H1 (cell line): ENCODE results near the gene FA2H. TPM values are rescaled to one million over a fixed set of nuclear protein-coding genes. Genes with fewer than 3 reads are reported as not detected.

Experiments used
- CEBPB ChIP-seq: IDR thresholded peaks from 2 replicates; pipeline ENCODE4 v1.6.1; 2012; ENCODE audit warnings: low read depth, low read length
- HDAC2 ChIP-seq, 2 experiments: fragments of 300-600 bp in 1 of 2; sonication (generic) in 1 of 2; IDR thresholded peaks; 2 replicates each; pipeline ENCODE4 v1.6.1; 2011 to 2012; ENCODE audit warnings: low read depth in 2 of 2, low read length in 2 of 2, mild to moderate bottlenecking in 2 of 2, moderate library complexity in 2 of 2, borderline replicate concordance in 1 of 2, inconsistent platforms in 1 of 2
- POU5F1 ChIP-seq: IDR thresholded peaks from 2 replicates; pipeline ENCODE4 v1.6.1; 2011; ENCODE audit warnings: low read depth, mild to moderate bottlenecking, low read length, moderate library complexity
- RBBP5 ChIP-seq: IDR thresholded peaks from 2 replicates; pipeline ENCODE4 v1.7.1; 2012; ENCODE audit warnings: low read depth, mild to moderate bottlenecking, inconsistent platforms, low read length, moderate library complexity, borderline replicate concordance
- SP4 ChIP-seq: IDR thresholded peaks from 2 replicates; pipeline ENCODE4 v1.6.1; 2012; ENCODE audit warnings: low read length, inconsistent platforms
- YY1 ChIP-seq: IDR thresholded peaks from 2 replicates; pipeline ENCODE4 v1.6.1; 2011; ENCODE audit warnings: low read depth, mild to moderate bottlenecking, low read length
- polyA plus RNA-seq, 7 experiments: library from polyadenylated mRNA; depleted of rRNA in 3 of 7; stranded (reverse) in 5 of 7; unstranded in 2 of 7; fragments of >200 nt in 5 of 7; fragments of 200-250 nt in 2 of 7; gene quantifications; 1 replicate in 5 of 7; 2 replicates in 1 of 7; 4 replicates in 1 of 7; pipeline versions ENCODE4 v1.2.1 to v1.2.3, GENCODE V29; 2011 to 2013; ENCODE audit warnings: missing spikeins in 2 of 7, mixed read lengths in 2 of 7
- total RNA-seq: library from RNA; stranded (reverse); fragmentation: NEBNext Ultra II Directional; extraction: Animal tissue kit (Norgen Biotek cat#: 25700); gene quantifications from 2 replicates; pipeline ENCODE4 v1.2.1, GENCODE V29; 2021
- TF ChIP-seq, protein P1 (sequence below): fragments of 300-600 bp; sonication (generic); IDR thresholded peaks from 2 replicates; pipeline ENCODE4 v1.7.1; 2012; ENCODE audit warnings: low read length, moderate library complexity, mild to moderate bottlenecking, inconsistent platforms; ENCODE audit not compliant: insufficient replicate concordance

The FA2H gene
- total and polyA plus RNA-seq, 2 of the 8 experiments (the other 6 are each of a cell fraction or from before 2014, with no cell fraction given), result 2.1 to 2.5 TPM

- TF ChIP-seq, protein P1, sequence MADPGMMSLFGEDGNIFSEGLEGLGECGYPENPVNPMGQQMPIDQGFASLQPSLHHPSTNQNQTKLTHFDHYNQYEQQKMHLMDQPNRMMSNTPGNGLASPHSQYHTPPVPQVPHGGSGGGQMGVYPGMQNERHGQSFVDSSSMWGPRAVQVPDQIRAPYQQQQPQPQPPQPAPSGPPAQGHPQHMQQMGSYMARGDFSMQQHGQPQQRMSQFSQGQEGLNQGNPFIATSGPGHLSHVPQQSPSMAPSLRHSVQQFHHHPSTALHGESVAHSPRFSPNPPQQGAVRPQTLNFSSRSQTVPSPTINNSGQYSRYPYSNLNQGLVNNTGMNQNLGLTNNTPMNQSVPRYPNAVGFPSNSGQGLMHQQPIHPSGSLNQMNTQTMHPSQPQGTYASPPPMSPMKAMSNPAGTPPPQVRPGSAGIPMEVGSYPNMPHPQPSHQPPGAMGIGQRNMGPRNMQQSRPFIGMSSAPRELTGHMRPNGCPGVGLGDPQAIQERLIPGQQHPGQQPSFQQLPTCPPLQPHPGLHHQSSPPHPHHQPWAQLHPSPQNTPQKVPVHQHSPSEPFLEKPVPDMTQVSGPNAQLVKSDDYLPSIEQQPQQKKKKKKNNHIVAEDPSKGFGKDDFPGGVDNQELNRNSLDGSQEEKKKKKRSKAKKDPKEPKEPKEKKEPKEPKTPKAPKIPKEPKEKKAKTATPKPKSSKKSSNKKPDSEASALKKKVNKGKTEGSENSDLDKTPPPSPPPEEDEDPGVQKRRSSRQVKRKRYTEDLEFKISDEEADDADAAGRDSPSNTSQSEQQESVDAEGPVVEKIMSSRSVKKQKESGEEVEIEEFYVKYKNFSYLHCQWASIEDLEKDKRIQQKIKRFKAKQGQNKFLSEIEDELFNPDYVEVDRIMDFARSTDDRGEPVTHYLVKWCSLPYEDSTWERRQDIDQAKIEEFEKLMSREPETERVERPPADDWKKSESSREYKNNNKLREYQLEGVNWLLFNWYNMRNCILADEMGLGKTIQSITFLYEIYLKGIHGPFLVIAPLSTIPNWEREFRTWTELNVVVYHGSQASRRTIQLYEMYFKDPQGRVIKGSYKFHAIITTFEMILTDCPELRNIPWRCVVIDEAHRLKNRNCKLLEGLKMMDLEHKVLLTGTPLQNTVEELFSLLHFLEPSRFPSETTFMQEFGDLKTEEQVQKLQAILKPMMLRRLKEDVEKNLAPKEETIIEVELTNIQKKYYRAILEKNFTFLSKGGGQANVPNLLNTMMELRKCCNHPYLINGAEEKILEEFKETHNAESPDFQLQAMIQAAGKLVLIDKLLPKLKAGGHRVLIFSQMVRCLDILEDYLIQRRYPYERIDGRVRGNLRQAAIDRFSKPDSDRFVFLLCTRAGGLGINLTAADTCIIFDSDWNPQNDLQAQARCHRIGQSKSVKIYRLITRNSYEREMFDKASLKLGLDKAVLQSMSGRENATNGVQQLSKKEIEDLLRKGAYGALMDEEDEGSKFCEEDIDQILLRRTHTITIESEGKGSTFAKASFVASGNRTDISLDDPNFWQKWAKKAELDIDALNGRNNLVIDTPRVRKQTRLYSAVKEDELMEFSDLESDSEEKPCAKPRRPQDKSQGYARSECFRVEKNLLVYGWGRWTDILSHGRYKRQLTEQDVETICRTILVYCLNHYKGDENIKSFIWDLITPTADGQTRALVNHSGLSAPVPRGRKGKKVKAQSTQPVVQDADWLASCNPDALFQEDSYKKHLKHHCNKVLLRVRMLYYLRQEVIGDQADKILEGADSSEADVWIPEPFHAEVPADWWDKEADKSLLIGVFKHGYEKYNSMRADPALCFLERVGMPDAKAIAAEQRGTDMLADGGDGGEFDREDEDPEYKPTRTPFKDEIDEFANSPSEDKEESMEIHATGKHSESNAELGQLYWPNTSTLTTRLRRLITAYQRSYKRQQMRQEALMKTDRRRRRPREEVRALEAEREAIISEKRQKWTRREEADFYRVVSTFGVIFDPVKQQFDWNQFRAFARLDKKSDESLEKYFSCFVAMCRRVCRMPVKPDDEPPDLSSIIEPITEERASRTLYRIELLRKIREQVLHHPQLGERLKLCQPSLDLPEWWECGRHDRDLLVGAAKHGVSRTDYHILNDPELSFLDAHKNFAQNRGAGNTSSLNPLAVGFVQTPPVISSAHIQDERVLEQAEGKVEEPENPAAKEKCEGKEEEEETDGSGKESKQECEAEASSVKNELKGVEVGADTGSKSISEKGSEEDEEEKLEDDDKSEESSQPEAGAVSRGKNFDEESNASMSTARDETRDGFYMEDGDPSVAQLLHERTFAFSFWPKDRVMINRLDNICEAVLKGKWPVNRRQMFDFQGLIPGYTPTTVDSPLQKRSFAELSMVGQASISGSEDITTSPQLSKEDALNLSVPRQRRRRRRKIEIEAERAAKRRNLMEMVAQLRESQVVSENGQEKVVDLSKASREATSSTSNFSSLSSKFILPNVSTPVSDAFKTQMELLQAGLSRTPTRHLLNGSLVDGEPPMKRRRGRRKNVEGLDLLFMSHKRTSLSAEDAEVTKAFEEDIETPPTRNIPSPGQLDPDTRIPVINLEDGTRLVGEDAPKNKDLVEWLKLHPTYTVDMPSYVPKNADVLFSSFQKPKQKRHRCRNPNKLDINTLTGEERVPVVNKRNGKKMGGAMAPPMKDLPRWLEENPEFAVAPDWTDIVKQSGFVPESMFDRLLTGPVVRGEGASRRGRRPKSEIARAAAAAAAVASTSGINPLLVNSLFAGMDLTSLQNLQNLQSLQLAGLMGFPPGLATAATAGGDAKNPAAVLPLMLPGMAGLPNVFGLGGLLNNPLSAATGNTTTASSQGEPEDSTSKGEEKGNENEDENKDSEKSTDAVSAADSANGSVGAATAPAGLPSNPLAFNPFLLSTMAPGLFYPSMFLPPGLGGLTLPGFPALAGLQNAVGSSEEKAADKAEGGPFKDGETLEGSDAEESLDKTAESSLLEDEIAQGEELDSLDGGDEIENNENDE, result no peak
- TF ChIP-seq YY1 (no peak), CEBPB (no peak), HDAC2 (IDR thresholded peaks at IDR 0.05; ENCODE audit: borderline replicate concordance in 1 of 2, low read depth in 2 of 2, low read length in 2 of 2) (no peak), RBBP5 (no peak), POU5F1 (no peak), SP4 (no peak)
Measured at GRCh38 chr16:74673876-74674275, 100.7 kb downstream of the FA2H start (continued).
